ENCODE results near the gene CELA3B.
"Not testable (repeated sequence)": the region's sequence is repeated elsewhere in the genome, so short reads cannot be mapped to it uniquely, and the experiment has no call there.

Gene CELA3B

GRCh38 chr1:22018583-22019559, 42.0 kb downstream of the CELA3B start:
- DNase-seq = peak; percentile 85

- DNase-seq = no peak
Observed at GRCh38 chr1:22021061-22021460, 44.2 kb downstream of the CELA3B start.

- DNase-seq = peak; percentile 90
Observed at GRCh38 chr1:22024485-22025367, 47.9 kb downstream of the CELA3B start.

DNA sequence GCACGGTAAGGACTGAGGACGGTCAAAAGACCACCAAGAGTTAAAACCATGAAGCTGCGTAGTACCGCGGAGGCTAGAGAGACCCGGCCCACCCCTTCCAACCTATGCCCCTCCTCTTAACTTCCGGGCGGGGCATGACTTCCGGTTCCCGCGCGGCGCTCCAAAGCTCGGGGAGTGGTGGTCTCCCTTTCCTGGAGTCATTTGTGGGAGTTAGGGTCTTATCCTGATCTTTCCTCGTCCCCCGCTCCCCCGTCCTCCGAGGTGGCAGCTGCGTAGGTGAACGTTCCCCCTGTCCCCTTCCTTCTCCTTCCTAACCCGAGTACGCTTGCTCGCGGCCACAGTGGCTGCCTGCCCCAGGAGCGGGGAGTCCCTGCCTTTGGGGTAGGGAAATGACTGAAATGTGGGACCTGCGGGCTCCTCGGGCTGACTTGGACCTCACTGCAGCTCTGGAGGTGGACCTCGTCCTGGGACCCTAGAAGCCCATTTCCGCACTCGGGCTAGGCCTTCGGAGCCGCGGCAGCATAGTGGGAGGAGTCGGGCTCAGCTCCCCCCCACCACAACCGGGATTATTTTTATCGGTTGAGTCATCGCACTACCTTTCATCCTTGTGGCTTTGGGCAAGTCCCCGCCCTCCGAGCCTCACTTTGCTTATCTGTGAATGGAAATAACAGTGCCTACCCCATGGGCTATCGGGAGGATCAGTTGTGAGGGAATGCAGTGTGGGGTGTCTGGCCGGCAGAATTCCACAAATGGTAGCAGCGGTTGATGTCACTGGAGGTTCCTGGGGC, 48.7 kb downstream of the CELA3B start:
- DNase-seq = peak; percentile 96

GRCh38 chr1:22026924-22027289, 50.1 kb downstream of the CELA3B start:
- DNase-seq = no peak

DNA sequence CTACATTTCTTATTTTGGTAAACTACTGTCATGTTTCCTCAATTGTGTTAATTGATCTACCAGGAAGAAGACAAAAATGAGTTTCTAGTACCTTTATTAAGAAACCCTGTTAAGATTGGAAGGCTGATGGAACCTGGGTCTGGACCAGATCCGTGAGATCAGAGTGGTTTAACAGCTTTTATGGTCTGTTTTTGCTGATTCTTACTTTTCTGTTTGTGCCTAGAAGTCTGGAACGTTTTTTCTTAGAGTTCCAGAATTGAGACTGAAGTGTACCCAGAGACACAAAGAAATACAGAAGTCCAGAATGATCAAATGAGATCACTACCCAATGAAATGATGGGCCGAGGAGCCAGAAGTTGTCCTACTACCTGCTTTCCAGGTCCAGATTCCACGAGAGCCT, 53.2 kb downstream of the CELA3B start:
- DNase-seq = no peak

- no peak for DNase-seq
Observed at GRCh38 chr1:22030473-22030872, 53.7 kb downstream of the CELA3B start.

- DNase-seq = peak; percentile 67
Observed at GRCh38 chr1:22031214-22031962, 54.6 kb downstream of the CELA3B start.

GRCh38 chr1:22034834-22035233, 58.0 kb downstream of the CELA3B start:
- not testable (repeated sequence) for DNase-seq

- no peak for DNase-seq
Observed at GRCh38 chr1:22037520-22037919, 60.7 kb downstream of the CELA3B start.

GRCh38 chr1:22038036-22038435, 61.2 kb downstream of the CELA3B start:
- no peak for DNase-seq
